ENCODE results near the gene MAGEB6.
"Not testable (repeated sequence)": the region's sequence is repeated elsewhere in the genome, so short reads cannot be mapped to it uniquely, and the experiment has no call there.

The MAGEB6 gene, protein sequence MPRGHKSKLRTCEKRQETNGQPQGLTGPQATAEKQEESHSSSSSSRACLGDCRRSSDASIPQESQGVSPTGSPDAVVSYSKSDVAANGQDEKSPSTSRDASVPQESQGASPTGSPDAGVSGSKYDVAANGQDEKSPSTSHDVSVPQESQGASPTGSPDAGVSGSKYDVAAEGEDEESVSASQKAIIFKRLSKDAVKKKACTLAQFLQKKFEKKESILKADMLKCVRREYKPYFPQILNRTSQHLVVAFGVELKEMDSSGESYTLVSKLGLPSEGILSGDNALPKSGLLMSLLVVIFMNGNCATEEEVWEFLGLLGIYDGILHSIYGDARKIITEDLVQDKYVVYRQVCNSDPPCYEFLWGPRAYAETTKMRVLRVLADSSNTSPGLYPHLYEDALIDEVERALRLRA

DNA sequence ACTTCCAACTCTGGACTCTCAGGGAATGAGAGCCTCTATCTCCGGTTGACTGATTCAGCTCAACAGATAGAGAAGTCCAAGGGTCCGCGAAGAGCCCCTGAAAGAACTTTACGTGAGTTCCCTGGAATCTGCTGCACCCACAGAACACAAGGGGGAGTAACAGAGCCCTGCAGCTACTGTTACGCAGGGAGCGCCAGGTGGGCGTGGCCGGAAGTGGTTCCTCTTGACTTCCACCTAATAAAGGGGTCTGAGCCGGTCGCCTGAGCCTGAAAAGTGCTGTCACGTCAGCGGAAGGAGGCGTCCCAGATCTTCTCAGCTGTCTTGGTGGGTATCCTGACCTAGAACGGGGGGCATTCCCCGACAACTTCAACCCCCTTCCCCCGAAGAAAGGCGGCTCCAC is at the start of gene MAGEB6:
TSS of gene MAGEB6 (plus strand) at position 237 of the 400 bp plus-strand sequence. CDS start 1,407 bp downstream, outside the sequence.
- DNase-seq (ENCODE audit: low read depth) = no peak

DNA sequence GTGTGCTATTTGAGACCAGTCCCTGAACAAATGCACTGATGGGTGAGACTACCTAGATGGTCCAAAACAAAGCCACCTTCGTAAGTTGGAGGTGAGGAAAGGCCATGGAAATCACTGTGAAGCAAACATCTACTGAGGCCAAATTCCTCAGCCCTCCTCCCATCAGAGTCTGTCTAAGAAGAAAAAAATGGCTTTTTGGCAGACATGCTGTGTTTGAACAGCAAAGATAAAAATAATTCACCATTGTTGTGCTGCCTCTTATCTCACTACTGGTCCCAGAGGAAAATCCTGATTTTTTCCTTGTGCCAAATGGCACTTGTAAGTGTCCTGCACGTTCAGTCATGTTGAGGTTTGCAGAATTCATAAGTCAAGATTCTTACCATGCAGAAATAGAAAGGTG is 46.2 kb upstream of the MAGEB6 start:
- no peak for DNase-seq (ENCODE audit: low read depth)

DNA sequence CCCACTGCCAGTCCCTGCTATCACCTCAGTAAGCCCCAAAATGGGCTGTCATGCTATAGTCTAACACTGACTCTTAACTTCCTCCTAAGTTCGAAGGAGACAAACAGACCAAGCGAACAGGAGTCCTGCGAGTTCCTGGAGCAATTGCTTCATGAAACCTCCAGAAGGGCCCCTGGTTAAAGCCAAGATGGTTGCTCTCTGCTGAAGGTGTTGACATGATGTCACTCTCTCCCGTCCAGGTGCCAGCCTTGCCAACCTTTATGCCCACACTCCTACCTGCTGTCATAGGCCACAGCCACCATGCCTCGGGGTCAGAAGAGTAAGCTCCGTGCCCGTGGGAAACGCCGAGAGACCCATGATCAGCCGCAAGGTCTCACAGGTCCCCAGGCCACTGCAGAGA is 31.9 kb upstream of the MAGEB6 start, which contains the start of gene MAGEB6B:
TSS of gene MAGEB6B (plus strand) at position 301 of the 400 bp plus-strand sequence. CDS start at position 301, 0 bp downstream.
- no peak for DNase-seq (ENCODE audit: low read depth)

DNA sequence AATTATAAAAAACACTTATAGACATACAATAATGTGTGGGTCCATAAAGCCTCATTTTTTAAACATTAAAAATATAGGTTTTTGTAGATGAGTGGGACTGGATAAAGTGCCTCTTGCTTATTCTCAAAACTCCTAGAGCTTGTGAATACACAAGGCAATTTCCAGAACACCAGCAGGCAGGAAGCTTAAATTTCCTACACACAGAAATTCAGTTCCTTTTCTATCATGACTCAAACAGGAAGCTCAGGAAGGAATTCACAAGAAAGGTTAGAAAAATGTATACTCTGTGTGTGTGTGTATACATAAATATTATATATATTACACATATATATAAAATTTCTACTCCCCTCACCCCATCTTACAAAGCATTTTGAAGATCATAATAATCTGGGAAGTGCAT is 11.3 kb downstream of the MAGEB6 start:
- DNase-seq (ENCODE audit: low read depth) = no peak

DNA sequence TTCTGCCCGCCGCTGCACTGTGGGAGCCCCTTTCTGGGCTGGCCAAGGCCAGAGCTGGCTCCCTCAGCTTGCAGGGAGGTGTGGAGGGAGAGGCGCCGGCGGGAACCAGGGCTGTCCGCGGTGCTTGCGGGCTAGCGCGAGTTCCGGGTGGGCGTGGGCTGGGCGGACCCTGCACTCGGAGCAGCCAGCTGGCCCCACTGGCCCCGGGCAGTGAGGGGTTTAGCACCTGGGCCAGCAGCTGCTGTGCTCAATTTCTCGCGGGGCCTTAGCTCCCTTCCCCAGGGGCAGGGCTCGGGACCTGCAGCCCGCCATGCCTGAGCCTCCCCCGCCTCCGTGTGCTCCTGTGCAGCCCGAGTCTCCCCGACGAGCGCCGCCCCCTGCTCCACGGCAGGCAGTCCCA is 12.5 kb downstream of the MAGEB6 start:
- not testable (repeated sequence) for DNase-seq (ENCODE audit: low read depth)

DNA sequence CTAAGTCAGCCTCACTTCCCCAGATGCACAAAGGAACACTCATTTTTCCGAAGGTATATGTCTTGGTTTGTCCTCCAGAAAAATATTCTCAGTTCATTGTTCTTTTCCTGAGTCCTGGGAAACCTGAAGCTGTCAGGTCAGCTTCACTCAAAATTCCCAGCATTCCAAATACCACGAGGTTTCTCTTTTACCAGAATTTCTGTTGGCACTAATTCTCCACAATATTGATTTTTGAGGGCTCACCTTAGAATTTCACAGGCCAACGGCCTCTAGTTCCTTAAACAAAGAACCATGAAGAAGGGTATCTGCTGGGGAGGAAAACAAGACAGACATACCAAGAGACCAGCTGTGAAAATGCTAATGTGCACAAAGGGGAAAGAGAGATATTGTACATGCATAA is 15.8 kb downstream of the MAGEB6 start:
- DNase-seq (ENCODE audit: low read depth) = no peak

DNA sequence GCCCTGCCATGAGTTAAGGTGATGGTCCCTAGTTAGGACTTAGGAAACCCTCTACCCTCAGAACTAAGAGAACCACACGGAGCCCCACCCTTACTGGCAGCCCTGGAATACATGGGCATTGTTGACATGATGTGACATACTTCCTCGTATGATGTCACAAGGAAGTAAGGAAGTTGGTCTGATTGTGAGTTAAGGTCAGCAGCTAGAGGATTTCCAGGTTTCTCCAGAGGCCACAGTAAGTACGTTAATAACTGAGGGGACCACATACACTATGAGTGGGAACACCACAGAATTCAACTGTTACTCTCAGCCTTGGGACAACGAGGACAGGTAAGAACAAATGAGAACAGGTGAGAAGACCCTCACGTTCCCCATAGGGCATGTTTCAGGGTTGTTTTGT is 23.6 kb downstream of the MAGEB6 start, which contains the start of gene MAGEB5:
TSS of gene MAGEB5 (plus strand) at position 301 of the 400 bp plus-strand sequence. CDS start 1,133 bp downstream, outside the sequence.
- DNase-seq (ENCODE audit: low read depth) = no peak

DNA sequence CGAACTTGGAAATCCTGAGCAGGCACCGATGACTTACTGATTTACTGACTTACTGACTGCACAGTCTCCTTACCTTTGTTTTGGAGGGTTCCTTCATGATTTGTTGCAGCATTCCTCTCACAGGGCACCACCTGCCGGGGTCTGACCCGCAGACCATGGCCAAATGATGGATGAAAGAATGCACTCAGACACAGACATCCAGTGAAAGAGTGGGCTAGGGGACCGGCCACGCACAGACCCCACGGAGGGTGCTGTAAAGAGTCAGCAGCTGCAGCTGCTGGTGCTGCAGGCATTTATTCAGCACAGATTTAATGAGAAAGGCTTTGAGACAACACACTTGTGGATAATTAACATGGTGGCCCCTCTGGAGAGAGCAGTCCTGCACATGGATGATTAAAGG is 27.1 kb downstream of the MAGEB6 start:
- DNase-seq (ENCODE audit: low read depth) = no peak

DNA sequence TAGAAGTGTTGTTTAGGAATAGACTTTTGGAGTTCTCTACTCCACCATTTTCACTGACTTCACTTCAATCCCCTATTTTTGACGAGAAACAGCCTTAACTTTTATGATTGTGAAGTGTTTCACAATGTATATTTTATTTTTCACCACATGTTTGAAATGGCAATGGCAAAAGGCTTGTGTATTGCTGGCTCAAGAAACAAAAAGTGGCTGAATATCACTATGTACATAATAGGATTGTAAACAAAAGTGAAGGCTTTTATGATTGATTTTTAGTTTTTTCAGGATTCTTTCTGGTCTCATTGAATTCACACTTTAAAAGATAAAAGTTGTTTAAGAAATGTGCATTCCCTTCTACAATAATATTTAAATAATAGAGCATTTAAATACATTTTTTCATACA is 41.9 kb downstream of the MAGEB6 start:
- no peak for DNase-seq (ENCODE audit: low read depth)

Data from stimulated activated CD4-positive, alpha-beta T cell treated with anti-CD3 and anti-CD28 coated beads, Interleukin-2, amount 100 ng/mL, for 4 hours (primary cell).